ENCODE data around the gene MEI4.
"Not testable (repeated sequence)": the region's sequence is repeated elsewhere in the genome, so short reads cannot be mapped to it uniquely, and the experiment has no call there.

MEI4 gene

DNA sequence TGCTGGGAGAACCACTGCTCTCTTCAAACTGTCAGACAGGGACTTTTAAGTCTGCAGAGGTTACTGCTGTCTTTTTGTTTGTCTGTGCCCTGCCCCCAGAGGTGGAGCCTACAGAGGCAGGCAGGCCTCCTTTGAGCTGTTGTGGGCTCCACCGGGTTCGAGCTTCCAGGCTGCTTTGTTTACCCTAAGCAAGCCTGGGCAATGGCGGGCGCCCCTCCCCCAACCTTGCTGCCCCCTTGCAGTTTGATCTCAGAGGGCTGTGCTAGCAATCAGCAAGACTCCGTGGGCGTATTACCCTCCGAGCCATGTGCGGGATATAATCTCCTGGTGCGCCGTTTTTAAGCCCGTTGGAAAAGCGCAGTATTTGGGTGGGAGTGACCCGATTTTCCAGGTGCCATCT, 83.2 kb downstream of the MEI4 start:
- H3K4me3 Mint-ChIP-seq; intact Hi-C loops (cut with micrococcal nuclease): not testable (repeated sequence)

DNA sequence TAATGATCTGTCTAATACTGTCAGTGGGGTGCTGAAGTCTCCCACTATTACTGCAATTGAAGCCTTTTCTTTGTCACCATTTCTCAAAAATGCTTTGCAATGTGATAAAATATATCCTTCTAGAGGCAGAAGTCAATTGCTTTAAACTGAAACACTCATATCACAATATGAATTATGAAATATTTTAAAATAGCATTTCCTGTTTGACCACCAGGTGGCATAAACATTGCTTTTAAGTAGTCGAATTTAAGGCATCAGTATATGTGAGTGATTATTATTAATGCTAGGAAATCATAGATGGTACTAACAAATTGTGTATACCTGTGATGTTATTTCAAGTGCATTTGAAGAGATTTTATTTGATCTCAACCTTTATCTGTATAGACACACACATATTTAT, 87.5 kb downstream of the MEI4 start:
- Mint-ChIP-seq H3K27ac (no peak overlapping the region), H3K4me3 (no peak overlapping the region), H3K36me3 (ENCODE audit: low read depth) (no peaks in the 10 kb centered on the region), H3K4me1 (ENCODE audit: low read depth) (no peaks in the 10 kb centered on the region), H3K9me3 (peaks cover 34% of the 10 kb centered on the region), H3K27me3 (no peaks in the 10 kb centered on the region)
- intact Hi-C loops (cut with micrococcal nuclease) = no loop called here

More for the DNA sequence above, 83.2 kb downstream of the MEI4 start:
- H3K27ac Mint-ChIP-seq; H3K4me1 Mint-ChIP-seq (ENCODE audit: low read depth); H3K36me3 Mint-ChIP-seq (ENCODE audit: low read depth); H3K27me3 Mint-ChIP-seq: not testable (repeated sequence)
- H3K9me3 Mint-ChIP-seq = peaks cover 42% of the 10 kb centered on the region

DNA sequence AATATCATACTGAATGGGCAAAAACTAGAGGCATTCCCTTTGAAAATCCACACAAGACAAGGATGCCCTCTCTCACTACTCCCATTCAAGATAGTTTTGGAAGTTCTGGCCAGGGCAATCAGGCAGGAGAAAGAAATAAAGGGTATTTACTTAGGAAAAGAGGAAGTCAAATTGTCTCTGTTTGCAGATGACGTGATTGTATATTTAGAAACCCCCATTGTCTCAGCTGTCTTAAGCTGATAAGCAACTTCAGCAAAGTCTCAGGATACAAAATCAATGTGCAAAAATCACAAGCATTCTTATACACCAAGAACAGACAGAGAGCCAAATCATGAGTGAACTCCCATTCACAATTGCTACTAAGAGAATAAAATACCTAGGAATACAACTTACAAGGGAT, 99.3 kb downstream of the MEI4 start:
- H3K9me3 Mint-ChIP-seq = peaks cover 53% of the 10 kb centered on the region
- H3K27ac Mint-ChIP-seq; H3K27me3 Mint-ChIP-seq; H3K4me3 Mint-ChIP-seq; H3K4me1 Mint-ChIP-seq (ENCODE audit: low read depth); intact Hi-C loops (cut with micrococcal nuclease); H3K36me3 Mint-ChIP-seq (ENCODE audit: low read depth): not testable (repeated sequence)

DNA sequence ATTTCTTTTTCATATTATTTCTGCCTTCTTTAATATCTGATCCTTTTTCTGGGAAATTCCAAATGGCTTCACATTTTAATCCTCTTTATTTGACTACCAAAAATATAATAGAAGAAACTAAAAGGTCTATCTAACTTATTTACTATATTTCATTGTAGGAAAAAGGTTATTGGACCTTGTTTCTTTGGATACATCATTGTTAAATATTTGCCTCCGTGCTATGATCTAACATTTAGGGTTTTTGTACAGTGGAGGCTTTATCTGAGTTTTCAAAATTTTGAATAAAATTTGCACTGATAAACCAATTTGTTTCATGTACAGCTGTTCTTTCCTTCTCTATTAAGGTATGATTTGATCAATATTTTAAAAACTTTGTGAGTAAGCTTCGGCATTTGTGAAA, 109.5 kb downstream of the MEI4 start:
- Mint-ChIP-seq H3K27ac (no peak overlapping the region), H3K36me3 (ENCODE audit: low read depth) (no peaks in the 10 kb centered on the region), H3K9me3 (peaks cover 20% of the 10 kb centered on the region), H3K4me1 (ENCODE audit: low read depth) (no peaks in the 10 kb centered on the region), H3K4me3 (no peak overlapping the region), H3K27me3 (no peaks in the 10 kb centered on the region)
- intact Hi-C loops (cut with micrococcal nuclease) = no loop called here

DNA sequence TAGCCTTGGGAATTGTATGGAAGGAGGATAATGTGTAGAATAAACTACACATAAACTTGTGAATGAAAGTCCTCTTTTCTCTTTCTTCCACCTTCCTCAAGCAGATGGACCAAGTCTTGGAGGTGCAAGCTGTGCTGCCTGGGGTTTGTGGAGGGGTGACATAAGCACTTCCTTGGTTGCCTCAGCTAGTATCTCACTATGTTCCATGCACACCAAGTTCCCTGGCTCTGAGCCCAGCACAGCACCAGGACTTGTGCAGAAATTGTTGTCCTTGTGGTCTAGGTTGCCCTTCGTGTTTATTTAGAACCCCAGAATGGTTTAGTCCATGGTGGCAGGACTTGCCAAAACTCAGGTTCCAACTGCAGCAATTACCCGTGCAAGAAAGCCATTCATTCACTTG, 110.3 kb downstream of the MEI4 start:
- Mint-ChIP-seq H3K4me1 (ENCODE audit: low read depth) (no peaks in the 10 kb centered on the region), H3K27me3 (no peaks in the 10 kb centered on the region), H3K27ac (no peak overlapping the region), H3K4me3 (no peak overlapping the region), H3K36me3 (ENCODE audit: low read depth) (no peaks in the 10 kb centered on the region), H3K9me3 (peaks cover 20% of the 10 kb centered on the region)
- intact Hi-C loops (cut with micrococcal nuclease) = no loop called here

DNA sequence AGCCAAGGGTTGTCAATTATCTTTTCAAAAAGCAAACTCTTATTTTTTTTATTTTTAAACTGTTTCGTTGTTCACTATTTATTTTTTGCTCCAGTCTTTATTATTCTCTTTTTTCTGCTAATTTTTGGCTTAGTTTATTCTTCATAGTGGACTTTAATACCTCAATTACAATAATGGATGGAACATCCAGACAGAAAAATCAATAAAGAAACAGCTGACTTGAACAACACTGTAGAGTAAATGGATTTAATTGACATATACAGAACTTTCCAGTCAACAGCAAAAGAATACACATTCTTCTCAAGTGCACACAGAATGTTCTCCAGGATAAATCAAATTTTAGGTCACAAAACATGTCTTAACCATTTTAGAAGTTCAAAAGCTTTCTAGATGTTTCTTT, 111.5 kb downstream of the MEI4 start:
- peaks cover 14% of the 10 kb centered on the region for H3K9me3 Mint-ChIP-seq
- H3K4me3 Mint-ChIP-seq = no peak overlapping the region
- H3K27ac Mint-ChIP-seq = no peak overlapping the region
- H3K4me1 Mint-ChIP-seq (ENCODE audit: low read depth) = no peaks in the 10 kb centered on the region
- intact Hi-C loops (cut with micrococcal nuclease) = no loop called here
- H3K36me3 Mint-ChIP-seq (ENCODE audit: low read depth) = no peaks in the 10 kb centered on the region
- H3K27me3 Mint-ChIP-seq = no peaks in the 10 kb centered on the region

DNA sequence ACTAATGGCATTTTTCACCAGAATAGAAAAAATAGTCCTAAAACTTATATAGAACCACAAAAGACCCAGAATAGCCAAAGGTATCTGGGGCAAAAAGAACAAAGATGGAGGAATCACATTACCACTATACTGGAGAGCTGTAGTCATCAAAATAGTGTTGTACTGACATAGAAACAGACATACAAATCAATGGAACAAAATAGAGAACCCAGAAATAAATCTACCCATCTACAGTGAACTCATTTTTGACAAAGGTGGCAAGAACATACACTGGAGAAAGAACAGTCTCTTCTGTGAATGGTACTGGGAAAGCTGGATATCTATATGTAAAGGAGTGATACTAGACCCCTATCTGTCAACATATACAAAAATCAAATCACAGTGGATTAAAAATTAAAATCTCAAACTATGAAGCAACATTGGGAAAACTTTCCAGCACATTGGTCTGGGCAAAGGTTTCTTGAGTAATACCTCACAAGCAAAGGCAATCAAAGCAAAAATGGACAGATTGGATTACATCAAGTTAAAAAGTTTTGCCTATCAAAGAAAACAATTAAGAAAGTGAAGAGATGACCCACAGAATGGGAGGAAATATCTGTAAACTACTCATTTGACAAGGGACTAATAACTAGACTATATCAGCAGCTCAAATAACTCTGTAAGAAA, 120.5 kb downstream of the MEI4 start:
- no peaks in the 10 kb centered on the region for H3K4me1 Mint-ChIP-seq (ENCODE audit: low read depth)
- H3K9me3 Mint-ChIP-seq = peaks cover 51% of the 10 kb centered on the region
- H3K4me3 Mint-ChIP-seq = no peak overlapping the region
- H3K27ac Mint-ChIP-seq = no peak overlapping the region
- intact Hi-C loops (cut with micrococcal nuclease) = no loop called here
- H3K27me3 Mint-ChIP-seq = no peaks in the 10 kb centered on the region
- H3K36me3 Mint-ChIP-seq (ENCODE audit: low read depth) = no peaks in the 10 kb centered on the region

DNA sequence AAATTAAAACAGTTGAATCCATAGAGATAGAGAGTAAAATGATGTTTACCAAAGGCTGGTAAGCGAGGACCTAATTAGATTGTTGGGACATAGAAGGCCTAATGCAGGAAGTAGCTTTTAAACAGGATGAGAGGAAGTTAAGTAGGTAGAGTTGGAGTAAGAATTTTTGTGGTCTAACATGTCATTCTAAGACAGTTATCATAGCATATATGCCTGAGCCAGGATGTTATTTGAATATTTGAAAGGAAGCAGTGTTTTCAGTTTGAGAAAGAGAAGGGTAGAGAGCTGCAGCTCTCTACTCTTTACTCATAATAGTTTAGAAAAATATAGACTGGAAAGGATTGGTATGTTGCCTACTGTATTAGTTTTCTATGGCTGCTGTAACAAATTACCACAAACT, 121.6 kb downstream of the MEI4 start:
- no peak overlapping the region for H3K4me3 Mint-ChIP-seq
- H3K9me3 Mint-ChIP-seq = peaks cover 49% of the 10 kb centered on the region
- H3K27me3 Mint-ChIP-seq = no peaks in the 10 kb centered on the region
- no peak overlapping the region for H3K27ac Mint-ChIP-seq
- intact Hi-C loops (cut with micrococcal nuclease) = no loop called here
- no peaks in the 10 kb centered on the region for H3K36me3 Mint-ChIP-seq (ENCODE audit: low read depth)
- H3K4me1 Mint-ChIP-seq (ENCODE audit: low read depth) = no peaks in the 10 kb centered on the region

DNA sequence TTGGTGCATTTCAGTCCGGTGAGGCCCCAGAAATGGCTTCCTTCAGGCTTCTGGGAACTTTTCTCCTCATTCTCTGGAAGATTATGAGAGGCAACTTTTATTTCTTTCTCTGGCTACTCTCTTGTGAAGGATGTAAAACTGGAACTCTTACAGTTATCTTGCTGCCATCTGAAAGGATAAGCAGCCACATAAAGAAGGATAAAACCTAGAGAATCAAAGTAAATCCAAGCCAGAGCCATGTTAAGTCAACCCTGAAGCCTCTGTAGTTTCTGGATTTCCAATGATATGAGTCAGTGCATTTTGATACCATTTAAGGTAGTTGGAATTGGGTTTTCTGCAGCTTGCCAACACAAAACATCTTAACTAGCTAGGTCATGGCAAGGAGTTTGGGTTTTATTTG, 123.6 kb downstream of the MEI4 start:
- Mint-ChIP-seq H3K27ac (no peak overlapping the region), H3K9me3 (peaks cover 37% of the 10 kb centered on the region), H3K27me3 (no peaks in the 10 kb centered on the region), H3K4me1 (ENCODE audit: low read depth) (no peaks in the 10 kb centered on the region), H3K4me3 (no peak overlapping the region), H3K36me3 (ENCODE audit: low read depth) (no peaks in the 10 kb centered on the region)
- intact Hi-C loops (cut with micrococcal nuclease) = no loop called here

DNA sequence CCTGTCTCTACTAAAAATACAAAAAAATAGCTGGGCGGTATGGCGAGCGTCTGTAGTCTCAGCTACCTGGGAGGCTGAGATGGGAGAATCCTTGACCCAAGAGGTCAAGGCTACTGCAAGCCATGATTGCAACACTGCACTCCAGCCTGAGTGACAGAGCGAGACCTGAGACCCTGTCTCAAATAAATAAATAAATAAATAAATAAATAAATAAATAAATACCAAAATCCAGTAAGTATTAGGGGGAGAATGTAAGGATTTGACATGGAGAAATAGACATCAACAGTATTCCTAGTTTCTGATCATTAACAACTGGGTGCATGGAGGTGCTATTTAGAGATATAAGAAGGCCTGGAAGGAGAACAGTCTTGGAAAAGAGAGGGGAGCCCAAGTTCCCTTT, 125.7 kb downstream of the MEI4 start:
- intact Hi-C loops (cut with micrococcal nuclease) = no loop called here
- H3K9me3 Mint-ChIP-seq = peaks cover 24% of the 10 kb centered on the region

DNA sequence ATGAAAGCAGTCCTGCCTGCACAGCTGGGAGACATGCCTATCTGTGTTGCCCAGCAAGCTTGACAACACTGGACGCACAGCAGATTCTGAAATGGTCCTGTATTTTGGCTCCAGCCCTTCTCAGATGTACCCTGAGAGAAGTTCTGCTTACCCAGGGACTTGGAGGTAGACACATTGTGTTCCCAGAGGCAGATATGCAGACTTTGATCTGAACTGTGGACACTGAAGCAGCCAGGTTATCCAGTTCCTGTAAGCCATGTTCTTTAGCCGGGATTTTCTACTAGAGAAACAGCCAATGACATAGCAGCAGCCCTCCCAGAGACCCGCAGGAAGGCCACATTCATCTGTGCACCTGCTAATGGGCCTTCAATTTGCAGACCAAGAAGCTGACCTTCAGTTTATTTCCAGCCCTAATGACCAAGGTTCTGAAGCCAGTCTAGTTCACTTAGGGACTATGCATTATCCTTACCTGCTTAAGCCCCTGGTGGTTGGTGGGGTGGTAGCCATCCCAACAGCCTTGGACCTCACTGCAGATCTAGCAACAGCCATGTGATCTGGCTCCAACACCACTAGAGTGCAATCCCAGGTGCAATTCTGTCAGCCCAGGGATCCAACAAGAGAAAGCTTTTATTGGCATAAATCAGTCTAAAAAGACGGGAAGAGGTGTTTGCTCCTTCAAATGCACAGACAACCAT, 134.2 kb downstream of the MEI4 start:
- no peak overlapping the region for H3K4me3 Mint-ChIP-seq

More for the DNA sequence above, 125.7 kb downstream of the MEI4 start:
- Mint-ChIP-seq H3K27me3 (no peaks in the 10 kb centered on the region), H3K4me3 (no peak overlapping the region), H3K27ac (no peak overlapping the region), H3K4me1 (ENCODE audit: low read depth) (no peaks in the 10 kb centered on the region), H3K36me3 (ENCODE audit: low read depth) (no peaks in the 10 kb centered on the region)

DNA sequence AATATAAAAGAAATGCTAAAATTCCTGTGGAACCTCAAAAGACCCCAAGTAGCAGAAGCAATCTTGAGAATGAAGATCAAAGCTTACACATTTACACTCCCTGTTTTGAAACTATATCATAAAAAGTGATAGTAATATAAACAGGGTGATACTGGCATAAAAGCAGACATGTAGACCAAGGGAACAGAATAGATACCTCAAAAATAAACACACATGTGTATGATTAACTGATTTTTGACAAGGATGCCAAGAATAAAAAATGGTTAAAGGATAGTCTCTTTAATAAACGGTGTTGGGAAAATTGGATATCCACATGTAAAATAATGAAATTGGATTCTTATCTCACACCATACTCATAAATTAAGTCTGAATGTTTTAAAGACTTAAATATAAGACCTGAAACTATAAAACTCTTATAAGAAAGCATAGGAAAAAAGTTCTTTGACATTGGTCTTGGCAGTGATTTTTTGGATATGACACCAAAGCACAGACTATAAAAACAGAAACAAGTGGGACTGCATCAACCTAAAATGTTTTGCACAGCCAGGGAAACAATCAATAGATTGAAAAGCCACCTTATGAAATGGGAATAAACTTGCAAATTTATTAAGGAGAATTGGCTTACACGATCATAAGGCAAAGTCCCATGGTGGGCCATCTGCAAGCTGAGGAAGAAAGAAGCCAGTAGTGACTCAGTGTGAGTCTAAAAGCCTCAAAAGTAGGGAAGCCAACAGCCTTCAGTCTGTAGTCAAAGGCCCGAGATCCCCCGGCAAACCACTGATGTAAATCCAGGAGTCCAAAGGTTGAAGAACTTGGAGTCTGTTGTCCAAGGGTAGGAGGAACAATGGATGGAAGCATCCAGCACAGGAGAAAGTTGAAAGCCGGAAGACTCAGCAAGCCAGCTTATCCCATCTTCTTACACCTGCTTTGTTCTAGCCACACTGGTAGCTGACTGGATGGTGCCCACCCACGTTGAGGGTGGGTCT, 144.3 kb downstream of the MEI4 start:
- no peaks in the 10 kb centered on the region for H3K36me3 Mint-ChIP-seq (ENCODE audit: low read depth)
- intact Hi-C loops (cut with micrococcal nuclease) = no loop called here
- H3K9me3 Mint-ChIP-seq = peaks cover 49% of the 10 kb centered on the region
- H3K4me1 Mint-ChIP-seq (ENCODE audit: low read depth) = no peaks in the 10 kb centered on the region
- no peaks in the 10 kb centered on the region for H3K27me3 Mint-ChIP-seq
- no peak overlapping the region for H3K4me3 Mint-ChIP-seq
- no peak overlapping the region for H3K27ac Mint-ChIP-seq

More for the DNA sequence above, 134.2 kb downstream of the MEI4 start:
- Mint-ChIP-seq H3K4me1 (ENCODE audit: low read depth) (no peaks in the 10 kb centered on the region), H3K36me3 (ENCODE audit: low read depth) (no peaks in the 10 kb centered on the region), H3K9me3 (no peaks in the 10 kb centered on the region), H3K27me3 (no peaks in the 10 kb centered on the region), H3K27ac (no peak overlapping the region)
- intact Hi-C loops (cut with micrococcal nuclease) = no loop called here

DNA sequence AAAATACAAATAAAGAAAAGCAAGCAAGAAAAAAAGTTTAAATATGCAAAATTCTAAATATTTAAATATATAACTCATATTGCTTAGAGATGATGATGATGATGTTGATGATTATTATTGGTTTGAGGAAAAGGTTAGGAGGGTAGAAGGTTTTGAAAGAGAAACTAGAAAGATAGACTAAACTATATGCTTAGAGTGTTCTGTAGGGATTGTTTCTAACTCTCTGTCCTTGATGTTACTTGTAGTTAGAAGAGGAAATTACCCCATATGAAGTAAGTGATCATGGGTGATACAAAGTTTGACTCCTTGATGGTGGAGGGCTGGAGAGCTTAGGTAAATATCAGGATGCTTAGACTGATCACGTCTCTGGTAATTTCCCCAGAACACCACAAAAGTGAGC, 159.5 kb downstream of the MEI4 start:
- H3K4me3 Mint-ChIP-seq = no peak overlapping the region

DNA sequence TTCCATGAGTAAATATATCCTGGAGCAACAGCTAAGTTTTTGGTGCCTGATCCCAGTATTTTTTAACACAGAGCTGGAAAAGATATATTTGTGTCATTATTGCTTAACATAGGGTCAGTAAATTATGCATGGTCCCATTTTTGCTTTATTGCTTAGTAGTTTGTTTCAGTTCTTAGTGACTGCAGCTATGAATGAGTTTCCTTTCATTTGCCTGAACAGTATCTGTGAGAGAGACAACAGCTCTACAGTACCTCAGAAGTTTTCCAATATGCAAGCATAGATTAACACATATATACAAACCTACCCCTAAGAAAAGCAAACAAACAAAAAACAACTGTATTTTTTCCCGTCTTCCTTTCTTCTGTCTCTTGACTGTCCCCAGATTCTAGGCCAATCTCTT, 160.3 kb downstream of the MEI4 start:
- H3K36me3 Mint-ChIP-seq (ENCODE audit: low read depth) = no peaks in the 10 kb centered on the region
- intact Hi-C loops (cut with micrococcal nuclease) = no loop called here
- no peaks in the 10 kb centered on the region for H3K4me1 Mint-ChIP-seq (ENCODE audit: low read depth)
- no peaks in the 10 kb centered on the region for H3K27me3 Mint-ChIP-seq
- peaks cover 20% of the 10 kb centered on the region for H3K9me3 Mint-ChIP-seq
- H3K27ac Mint-ChIP-seq = no peak overlapping the region
- H3K4me3 Mint-ChIP-seq = no peak overlapping the region

More for the DNA sequence above, 159.5 kb downstream of the MEI4 start:
- peaks cover 22% of the 10 kb centered on the region for H3K9me3 Mint-ChIP-seq
- H3K4me1 Mint-ChIP-seq (ENCODE audit: low read depth) = no peaks in the 10 kb centered on the region
- H3K27me3 Mint-ChIP-seq = no peaks in the 10 kb centered on the region
- intact Hi-C loops (cut with micrococcal nuclease) = no loop called here
- no peaks in the 10 kb centered on the region for H3K36me3 Mint-ChIP-seq (ENCODE audit: low read depth)
- no peak overlapping the region for H3K27ac Mint-ChIP-seq
